MM.1S (cell line): ENCODE measurements around the gene SLC25A24.

Experiments
- EZH2 ChIP-seq: fragments of 300-600 bp; sonication (generic); optimal IDR thresholded peaks from 2 replicates; pipeline ENCODE3; 2017; ENCODE audit warnings: low read depth, mild to moderate bottlenecking, antibody characterized with exemption, low read length, mixed read lengths
- EZH2phosphoT487 ChIP-seq: fragments of 300-600 bp; sonication (generic); IDR thresholded peaks from 2 replicates; pipeline ENCODE4 v1.6.1; 2018; ENCODE audit warnings: antibody characterized with exemption, low read length
- TF ChIP-seq, protein P1 (sequence below): fragments of 300-600 bp; sonication (generic); IDR thresholded peaks from 2 replicates; pipeline ENCODE4 v1.5.1; 2016; ENCODE audit warnings: antibody characterized with exemption, low read length, mixed read lengths

GRCh38 chr1:108142773-108143394 is 57.3 kb downstream of the SLC25A24 start:
- TF ChIP-seq, protein P1, sequence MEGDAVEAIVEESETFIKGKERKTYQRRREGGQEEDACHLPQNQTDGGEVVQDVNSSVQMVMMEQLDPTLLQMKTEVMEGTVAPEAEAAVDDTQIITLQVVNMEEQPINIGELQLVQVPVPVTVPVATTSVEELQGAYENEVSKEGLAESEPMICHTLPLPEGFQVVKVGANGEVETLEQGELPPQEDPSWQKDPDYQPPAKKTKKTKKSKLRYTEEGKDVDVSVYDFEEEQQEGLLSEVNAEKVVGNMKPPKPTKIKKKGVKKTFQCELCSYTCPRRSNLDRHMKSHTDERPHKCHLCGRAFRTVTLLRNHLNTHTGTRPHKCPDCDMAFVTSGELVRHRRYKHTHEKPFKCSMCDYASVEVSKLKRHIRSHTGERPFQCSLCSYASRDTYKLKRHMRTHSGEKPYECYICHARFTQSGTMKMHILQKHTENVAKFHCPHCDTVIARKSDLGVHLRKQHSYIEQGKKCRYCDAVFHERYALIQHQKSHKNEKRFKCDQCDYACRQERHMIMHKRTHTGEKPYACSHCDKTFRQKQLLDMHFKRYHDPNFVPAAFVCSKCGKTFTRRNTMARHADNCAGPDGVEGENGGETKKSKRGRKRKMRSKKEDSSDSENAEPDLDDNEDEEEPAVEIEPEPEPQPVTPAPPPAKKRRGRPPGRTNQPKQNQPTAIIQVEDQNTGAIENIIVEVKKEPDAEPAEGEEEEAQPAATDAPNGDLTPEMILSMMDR: no peak
- TF ChIP-seq EZH2: no peak
- no peak for TF ChIP-seq EZH2phosphoT487
